OCI-LY7 (cell line): ENCODE data around the gene MINDY2. TPM values are rescaled to one million over a fixed set of nuclear protein-coding genes. Genes with fewer than 3 reads are reported as not detected.

Experiments
- BruUV-seq: library from RNA; stranded (reverse); fragments of 400-500 nt; replicated peaks from 2 replicates; lab custom pipeline; 2021; lab: Mats Ljungman, UMichigan
- CTCF ChIA-PET: fragments of 300-600 bp; sonication (Branson Sonifier 250); formaldehyde crosslinking; loops from one replicate; lab custom pipeline; 2022; ENCODE audit warnings: antibody characterized with exemption; ENCODE audit not compliant: unreplicated experiment; lab: Charles Lee
- POLR2A ChIA-PET: fragments of 300-600 bp; sonication (Branson Sonifier 250); formaldehyde crosslinking; loops from one replicate; lab custom pipeline; 2022; ENCODE audit warnings: antibody characterized with exemption; lab: Charles Lee
- DNase-seq: peaks from one replicate; pipeline ENCODE4 v3.0.0-alpha.2; 2015; ENCODE audit warnings: low spot score
- H2AFZ ChIP-seq: fragments of 200-600 bp; sonication (generic), shearing (Covaris generic); 2 replicates; pipeline ENCODE4 v1.6.1; 2014; ENCODE audit warnings: mild to moderate bottlenecking, antibody characterized with exemption, low read length, moderate library complexity
- H3K27ac ChIP-seq: fragments of 200-600 bp; sonication (generic); 2 replicates; pipeline ENCODE4 v1.5.1; 2014; ENCODE audit warnings: mixed run types, low read depth, mild to moderate bottlenecking, moderate library complexity, low read length, inconsistent platforms; ENCODE audit not compliant: poor library complexity, severe bottlenecking
- H3K36me3 ChIP-seq: fragments of 200-600 bp; sonication (generic); 2 replicates; pipeline ENCODE4 v1.6.1; 2014; ENCODE audit warnings: mild to moderate bottlenecking, antibody characterized with exemption, low read length, moderate library complexity, mixed read lengths; ENCODE audit not compliant: insufficient read depth
- H3K4me1 ChIP-seq: fragments of 200-600 bp; sonication (generic); 2 replicates; pipeline ENCODE4 v1.5.1; 2014; ENCODE audit warnings: mild to moderate bottlenecking, low read length; ENCODE audit not compliant: insufficient read depth, poor library complexity, severe bottlenecking
- H3K4me2 ChIP-seq: fragments of 200-600 bp; sonication (generic); 2 replicates; pipeline ENCODE4 v1.6.1; 2014; ENCODE audit warnings: mild to moderate bottlenecking, low read length
- H3K4me3 ChIP-seq: fragments of 200-600 bp; sonication (generic); 2 replicates; pipeline ENCODE4 v1.5.1; 2014; ENCODE audit warnings: mild to moderate bottlenecking, low read depth, low read length; ENCODE audit not compliant: poor library complexity, severe bottlenecking
- H3K79me2 ChIP-seq: fragments of 200-600 bp; sonication (generic); 2 replicates; pipeline ENCODE4 v1.6.1; 2016; ENCODE audit warnings: low read depth, mild to moderate bottlenecking, low read length, moderate library complexity, mixed read lengths; ENCODE audit not compliant: insufficient read depth
- H3K9me2 ChIP-seq: fragments of 200-600 bp; sonication (generic); 2 replicates; pipeline ENCODE4 v1.6.1; 2016; ENCODE audit warnings: mild to moderate bottlenecking, low read length, mixed read lengths; ENCODE audit not compliant: insufficient read depth
- H3K9me3 ChIP-seq: fragments of 200-600 bp; sonication (generic); 2 replicates; pipeline ENCODE4 v1.6.1; 2014; ENCODE audit warnings: mild to moderate bottlenecking, mixed run types, low read length, mixed read lengths
- H4K20me1 ChIP-seq: fragments of 200-600 bp; sonication (generic); 2 replicates; pipeline ENCODE4 v1.6.1; 2014; ENCODE audit warnings: mild to moderate bottlenecking, antibody characterized with exemption, low read length, moderate library complexity, mixed read lengths; ENCODE audit not compliant: insufficient read depth
- CTCF ChIP-seq: fragments of 200-600 bp; sonication (generic); conservative IDR thresholded peaks from 2 replicates; pipeline ENCODE4 v1.5.1; 2014; ENCODE audit warnings: mild to moderate bottlenecking, antibody characterized with exemption, low read length, moderate library complexity, mixed read lengths
- EZH2phosphoT487 ChIP-seq: fragments of 200-600 bp; sonication (generic); IDR thresholded peaks from 2 replicates; pipeline ENCODE4 v1.6.1; 2018; ENCODE audit warnings: low read depth, borderline replicate concordance, mild to moderate bottlenecking, mixed run types, antibody characterized with exemption, low read length, moderate library complexity, mixed read lengths
- intact Hi-C: fragments of 100-400 bp; cut with micrococcal nuclease; formaldehyde crosslinking; loops from one replicate; pipeline ENCODE4 v1.10.0; 2022; ENCODE audit not compliant: unreplicated experiment
- total RNA-seq, 2 experiments: library from RNA; depleted of rRNA in 1 of 2; stranded (reverse); fragments of >200 nt in 1 of 2; shearing (Covaris generic) in 1 of 2; gene quantifications; 2 replicates each; pipeline ENCODE4 v1.2.3, GENCODE V29; 2014 to 2022

MINDY2 gene
- total RNA-seq, 2 experiments from 2014 or later, result 10.5 to 15.7 TPM

DNA sequence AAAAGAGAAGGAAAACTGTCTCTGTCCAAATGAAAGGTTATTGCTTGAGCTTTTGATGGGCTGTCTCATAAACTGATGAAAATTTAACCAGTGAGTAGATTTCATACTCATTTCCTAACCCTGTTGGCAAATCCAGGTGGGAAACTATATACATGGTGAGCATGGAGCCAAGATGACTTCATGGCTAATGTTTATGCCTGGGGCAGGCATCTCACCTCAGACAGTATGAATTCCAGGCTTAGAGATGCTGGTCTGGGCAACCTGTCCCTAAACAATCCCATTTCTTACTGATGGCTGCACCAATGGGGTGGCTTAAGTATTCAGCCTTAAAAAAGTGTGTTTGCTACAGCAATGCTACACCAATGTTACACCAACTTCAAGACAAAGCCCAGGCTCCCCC lies 104.2 kb downstream of the MINDY2 start:
- Histone ChIP-seq H4K20me1 (no peaks in the 10 kb centered on the region), H3K9me3 (no peaks in the 10 kb centered on the region), H3K4me3 (no peak overlapping the region), H3K79me2 (no peaks in the 10 kb centered on the region), H2AFZ (no peak overlapping the region), H3K9me2 (no peaks in the 10 kb centered on the region), H3K4me1 (peaks cover 6% of the 10 kb centered on the region), H3K36me3 (peaks cover 41% of the 10 kb centered on the region), H3K4me2 (no peak overlapping the region), H3K27ac (no peak overlapping the region)
- no TSS peak for BruUV-seq
- POLR2A ChIA-PET, result no interaction called here
- DNase-seq, result no peak
- intact Hi-C loops, result no loop called here
- CTCF ChIA-PET, result no interaction called here
- TF ChIP-seq EZH2phosphoT487, result no peak
- TF ChIP-seq CTCF, result no peak

DNA sequence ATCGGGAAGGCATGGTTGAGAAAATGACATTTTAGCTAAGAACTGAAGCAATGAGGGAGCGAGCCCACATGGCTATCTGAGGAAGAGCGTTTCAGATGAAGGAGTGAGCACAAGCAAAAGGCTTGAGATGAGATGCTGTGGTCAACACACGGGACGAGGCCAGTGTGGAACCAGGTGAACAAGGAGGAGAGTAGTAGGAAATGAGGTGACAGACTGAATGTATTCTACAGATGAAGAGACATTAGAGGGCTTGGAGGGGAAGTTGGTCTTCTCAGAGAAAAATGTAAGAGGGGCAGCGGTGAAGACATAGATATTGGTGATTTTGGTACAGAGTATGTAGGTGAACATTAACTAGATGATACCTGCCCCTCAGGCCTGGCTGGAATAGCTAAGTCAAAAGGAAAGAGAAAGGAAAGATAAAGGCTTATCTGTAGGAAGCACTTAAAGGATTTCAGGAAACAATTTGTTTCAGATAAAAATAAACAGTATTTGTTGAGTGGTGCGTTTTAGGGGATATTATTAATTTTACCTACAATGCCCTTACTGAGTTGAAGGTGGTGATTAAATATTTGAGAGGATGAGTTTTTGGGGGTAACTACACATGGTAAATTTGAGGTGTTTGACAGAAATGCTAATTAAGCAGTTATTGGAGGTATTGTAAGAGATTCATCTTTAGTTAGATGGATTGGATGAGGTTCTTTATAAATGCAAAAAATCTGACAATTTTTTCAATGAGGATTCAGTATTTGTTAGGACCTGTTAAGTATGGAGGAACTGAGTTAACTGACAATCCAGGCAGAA lies 105.4 kb downstream of the MINDY2 start:
- Histone ChIP-seq H4K20me1 (no peaks in the 10 kb centered on the region), H3K4me1 (peaks cover 12% of the 10 kb centered on the region), H3K4me2 (no peak overlapping the region), H3K36me3 (peaks cover 52% of the 10 kb centered on the region), H3K27ac (no peak overlapping the region), H2AFZ (no peak overlapping the region), H3K9me3 (no peaks in the 10 kb centered on the region), H3K9me2 (no peaks in the 10 kb centered on the region), H3K79me2 (no peaks in the 10 kb centered on the region), H3K4me3 (no peak overlapping the region)
- DNase-seq, result no peak
- BruUV-seq, result no TSS peak
- intact Hi-C loops, result no loop called here
- TF ChIP-seq CTCF (no peak), EZH2phosphoT487 (no peak)
- ChIA-PET POLR2A (interaction anchor here (0.6 to 1.0 kb wide), 2 partner anchors 11 to 193 kb away, joined by 3 read pairs; no protein-coding TSS in a partner anchor), CTCF (no interaction called here)
